OCI-LY7 (cell line): ENCODE results near the gene IFFO2. TPM values are rescaled to one million over a fixed set of nuclear protein-coding genes. Genes with fewer than 3 reads are reported as not detected.

Source experiments
- BruUV-seq: library from RNA; stranded (reverse); fragments of 400-500 nt; replicated peaks from 2 replicates; lab custom pipeline; 2021; lab: Mats Ljungman, UMichigan
- CTCF ChIA-PET: fragments of 300-600 bp; sonication (Branson Sonifier 250); formaldehyde crosslinking; loops from one replicate; lab custom pipeline; 2022; ENCODE audit warnings: antibody characterized with exemption; ENCODE audit not compliant: unreplicated experiment; lab: Charles Lee
- POLR2A ChIA-PET: fragments of 300-600 bp; sonication (Branson Sonifier 250); formaldehyde crosslinking; loops from one replicate; lab custom pipeline; 2022; ENCODE audit warnings: antibody characterized with exemption; lab: Charles Lee
- DNase-seq: peaks from one replicate; pipeline ENCODE4 v3.0.0-alpha.2; 2015; ENCODE audit warnings: low spot score
- H2AFZ ChIP-seq: fragments of 200-600 bp; sonication (generic), shearing (Covaris generic); 2 replicates; pipeline ENCODE4 v1.6.1; 2014; ENCODE audit warnings: mild to moderate bottlenecking, antibody characterized with exemption, low read length, moderate library complexity
- H3K27ac ChIP-seq: fragments of 200-600 bp; sonication (generic); 2 replicates; pipeline ENCODE4 v1.5.1; 2014; ENCODE audit warnings: mixed run types, low read depth, mild to moderate bottlenecking, moderate library complexity, low read length, inconsistent platforms; ENCODE audit not compliant: poor library complexity, severe bottlenecking
- H3K36me3 ChIP-seq: fragments of 200-600 bp; sonication (generic); 2 replicates; pipeline ENCODE4 v1.6.1; 2014; ENCODE audit warnings: mild to moderate bottlenecking, antibody characterized with exemption, low read length, moderate library complexity, mixed read lengths; ENCODE audit not compliant: insufficient read depth
- H3K4me1 ChIP-seq: fragments of 200-600 bp; sonication (generic); 2 replicates; pipeline ENCODE4 v1.5.1; 2014; ENCODE audit warnings: mild to moderate bottlenecking, low read length; ENCODE audit not compliant: insufficient read depth, poor library complexity, severe bottlenecking
- H3K4me2 ChIP-seq: fragments of 200-600 bp; sonication (generic); 2 replicates; pipeline ENCODE4 v1.6.1; 2014; ENCODE audit warnings: mild to moderate bottlenecking, low read length
- H3K4me3 ChIP-seq: fragments of 200-600 bp; sonication (generic); 2 replicates; pipeline ENCODE4 v1.5.1; 2014; ENCODE audit warnings: mild to moderate bottlenecking, low read depth, low read length; ENCODE audit not compliant: poor library complexity, severe bottlenecking
- H3K79me2 ChIP-seq: fragments of 200-600 bp; sonication (generic); 2 replicates; pipeline ENCODE4 v1.6.1; 2016; ENCODE audit warnings: low read depth, mild to moderate bottlenecking, low read length, moderate library complexity, mixed read lengths; ENCODE audit not compliant: insufficient read depth
- H3K9me2 ChIP-seq: fragments of 200-600 bp; sonication (generic); 2 replicates; pipeline ENCODE4 v1.6.1; 2016; ENCODE audit warnings: mild to moderate bottlenecking, low read length, mixed read lengths; ENCODE audit not compliant: insufficient read depth
- H3K9me3 ChIP-seq: fragments of 200-600 bp; sonication (generic); 2 replicates; pipeline ENCODE4 v1.6.1; 2014; ENCODE audit warnings: mild to moderate bottlenecking, mixed run types, low read length, mixed read lengths
- H4K20me1 ChIP-seq: fragments of 200-600 bp; sonication (generic); 2 replicates; pipeline ENCODE4 v1.6.1; 2014; ENCODE audit warnings: mild to moderate bottlenecking, antibody characterized with exemption, low read length, moderate library complexity, mixed read lengths; ENCODE audit not compliant: insufficient read depth
- EZH2phosphoT487 ChIP-seq: fragments of 200-600 bp; sonication (generic); IDR thresholded peaks from 2 replicates; pipeline ENCODE4 v1.6.1; 2018; ENCODE audit warnings: low read depth, borderline replicate concordance, mild to moderate bottlenecking, mixed run types, antibody characterized with exemption, low read length, moderate library complexity, mixed read lengths
- intact Hi-C: fragments of 100-400 bp; cut with micrococcal nuclease; formaldehyde crosslinking; loops from one replicate; pipeline ENCODE4 v1.10.0; 2022; ENCODE audit not compliant: unreplicated experiment
- total RNA-seq, 2 experiments: library from RNA; depleted of rRNA in 1 of 2; stranded (reverse); fragments of >200 nt in 1 of 2; shearing (Covaris generic) in 1 of 2; gene quantifications; 2 replicates each; pipeline ENCODE4 v1.2.3, GENCODE V29; 2014 to 2022
- TF ChIP-seq, protein P1 (sequence below): fragments of 200-600 bp; sonication (generic); conservative IDR thresholded peaks from 2 replicates; pipeline ENCODE4 v1.5.1; 2014; ENCODE audit warnings: mild to moderate bottlenecking, antibody characterized with exemption, low read length, moderate library complexity, mixed read lengths

The IFFO2 gene
- total RNA-seq, 2 experiments from 2014 or later = 0.06 to 0.44 TPM

DNA sequence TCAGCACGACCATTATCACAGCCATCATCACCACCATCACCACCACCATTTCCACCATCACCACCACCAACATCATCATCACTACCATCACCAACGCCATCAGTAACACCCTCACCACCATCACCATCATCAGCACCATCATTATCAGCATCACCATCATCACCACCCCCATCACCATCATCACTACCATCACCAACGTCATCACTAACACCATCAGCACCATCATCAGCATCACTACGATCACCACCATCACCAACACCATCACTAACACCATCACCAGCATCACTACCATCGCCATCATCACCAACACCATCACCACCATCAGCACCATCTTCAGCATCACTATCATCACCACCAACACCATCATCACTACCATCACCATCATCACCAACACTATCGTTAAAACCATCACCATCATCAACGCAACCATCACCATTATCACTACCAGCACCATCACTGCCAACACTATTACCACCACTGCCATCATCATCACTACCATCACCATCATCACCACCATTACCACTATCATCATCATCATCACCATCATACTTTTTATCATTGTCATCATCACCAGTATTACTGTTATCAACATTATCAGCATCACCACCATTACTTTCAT lies 98.3 kb downstream of the IFFO2 start:
- intact Hi-C loops = no loop called here

DNA sequence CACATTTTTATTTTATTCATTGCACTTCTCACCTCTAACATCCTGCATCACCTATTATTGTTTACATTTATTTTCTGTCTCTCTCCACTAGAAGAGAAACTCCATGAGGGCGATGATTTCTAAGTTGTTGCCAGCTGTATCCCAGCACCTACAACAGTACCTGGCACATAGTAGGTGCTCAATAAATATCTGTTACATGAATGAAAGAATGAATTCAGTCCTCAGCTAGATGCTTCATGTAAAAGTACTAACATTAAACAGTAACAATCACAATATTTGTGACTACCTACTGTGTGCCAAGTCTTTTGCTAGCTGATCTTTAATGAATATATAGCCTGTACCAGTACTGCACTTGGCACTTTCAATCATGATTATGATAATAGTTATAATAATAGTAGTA lies 100.0 kb downstream of the IFFO2 start:
- Histone ChIP-seq H2AFZ (no peak overlapping the region), H3K27ac (no peak overlapping the region), H3K9me2 (no peaks in the 10 kb centered on the region), H3K4me3 (no peak overlapping the region), H3K79me2 (no peaks in the 10 kb centered on the region), H3K4me2 (no peak overlapping the region), H4K20me1 (no peaks in the 10 kb centered on the region), H3K9me3 (no peaks in the 10 kb centered on the region), H3K4me1 (no peaks in the 10 kb centered on the region), H3K36me3 (no peaks in the 10 kb centered on the region)
- intact Hi-C loops = no loop called here
- ChIA-PET CTCF (no interaction called here), POLR2A (no interaction called here)
- DNase-seq = no peak
- TF ChIP-seq EZH2phosphoT487 = no peak
- TF ChIP-seq, protein P1, sequence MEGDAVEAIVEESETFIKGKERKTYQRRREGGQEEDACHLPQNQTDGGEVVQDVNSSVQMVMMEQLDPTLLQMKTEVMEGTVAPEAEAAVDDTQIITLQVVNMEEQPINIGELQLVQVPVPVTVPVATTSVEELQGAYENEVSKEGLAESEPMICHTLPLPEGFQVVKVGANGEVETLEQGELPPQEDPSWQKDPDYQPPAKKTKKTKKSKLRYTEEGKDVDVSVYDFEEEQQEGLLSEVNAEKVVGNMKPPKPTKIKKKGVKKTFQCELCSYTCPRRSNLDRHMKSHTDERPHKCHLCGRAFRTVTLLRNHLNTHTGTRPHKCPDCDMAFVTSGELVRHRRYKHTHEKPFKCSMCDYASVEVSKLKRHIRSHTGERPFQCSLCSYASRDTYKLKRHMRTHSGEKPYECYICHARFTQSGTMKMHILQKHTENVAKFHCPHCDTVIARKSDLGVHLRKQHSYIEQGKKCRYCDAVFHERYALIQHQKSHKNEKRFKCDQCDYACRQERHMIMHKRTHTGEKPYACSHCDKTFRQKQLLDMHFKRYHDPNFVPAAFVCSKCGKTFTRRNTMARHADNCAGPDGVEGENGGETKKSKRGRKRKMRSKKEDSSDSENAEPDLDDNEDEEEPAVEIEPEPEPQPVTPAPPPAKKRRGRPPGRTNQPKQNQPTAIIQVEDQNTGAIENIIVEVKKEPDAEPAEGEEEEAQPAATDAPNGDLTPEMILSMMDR = no peak
- BruUV-seq = no TSS peak

More for the DNA sequence above, 98.3 kb downstream of the IFFO2 start:
- TF ChIP-seq, protein P1 = no peak
- no peak for TF ChIP-seq EZH2phosphoT487
- DNase-seq = no peak
- no peaks in the 10 kb centered on the region for H3K4me1 ChIP-seq
- no peaks in the 10 kb centered on the region for H3K79me2 ChIP-seq
- POLR2A ChIA-PET = no interaction called here
- no peaks in the 10 kb centered on the region for H3K36me3 ChIP-seq
- CTCF ChIA-PET = no interaction called here
- H3K9me3 ChIP-seq = no peaks in the 10 kb centered on the region
- H4K20me1 ChIP-seq = no peaks in the 10 kb centered on the region
- BruUV-seq = no TSS peak
- no peaks in the 10 kb centered on the region for H3K9me2 ChIP-seq
- no peak overlapping the region for H2AFZ ChIP-seq
- H3K27ac ChIP-seq = no peak overlapping the region
- H3K4me2 ChIP-seq = no peak overlapping the region
- H3K4me3 ChIP-seq = no peak overlapping the region

DNA sequence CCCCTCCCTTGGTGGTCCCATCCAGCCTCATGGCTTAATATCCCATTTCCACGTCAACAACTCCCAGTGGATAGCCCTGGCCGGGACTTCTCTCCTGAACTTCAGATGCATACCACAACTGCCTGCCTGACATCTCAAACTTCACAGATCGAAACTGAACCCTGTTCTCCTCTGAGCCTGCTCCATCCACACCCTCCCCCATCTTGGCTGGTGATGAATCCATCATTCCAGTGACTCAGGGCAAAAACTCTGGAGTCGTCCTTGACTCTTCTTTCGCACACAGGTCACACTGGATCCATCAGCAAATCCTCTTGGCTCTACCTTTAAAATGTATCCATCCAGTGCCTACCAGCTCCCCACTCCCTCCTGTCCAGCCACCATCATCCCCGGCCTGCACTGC lies 100.9 kb downstream of the IFFO2 start:
- Histone ChIP-seq H3K4me1 (no peaks in the 10 kb centered on the region), H3K9me2 (no peaks in the 10 kb centered on the region), H4K20me1 (no peaks in the 10 kb centered on the region), H3K27ac (no peak overlapping the region), H3K4me2 (no peak overlapping the region), H3K79me2 (no peaks in the 10 kb centered on the region), H3K4me3 (no peak overlapping the region), H3K9me3 (no peaks in the 10 kb centered on the region), H3K36me3 (no peaks in the 10 kb centered on the region), H2AFZ (no peak overlapping the region)
- intact Hi-C loops = no loop called here
- BruUV-seq = no TSS peak
- ChIA-PET POLR2A (no interaction called here), CTCF (no interaction called here)
- TF ChIP-seq, protein P1 = no peak
- no peak for TF ChIP-seq EZH2phosphoT487
- DNase-seq = no peak
